Cardiac muscle cell (in vitro differentiated cells and primary cell): ENCODE measurements around the gene EPHB2. TPM values are rescaled to one million over a fixed set of nuclear protein-coding genes. Genes with fewer than 3 reads are reported as not detected.

Experiments
- DNase-seq, 2 donors: peaks; one replicate each; pipeline versions ENCODE4 v3.0.0 to v3.0.0-alpha.2; 2010 to 2017; ENCODE audit warnings: low read depth in 1 of 2, low spot score in 1 of 2
- H3K27ac ChIP-seq: fragments of 200-600 bp; sonication (generic); 2 replicates; pipeline ENCODE4 v1.5.1; 2016
- H3K27me3 ChIP-seq: fragments of 200-600 bp; sonication (generic); 2 replicates; pipeline ENCODE4 v1.6.0; 2016; ENCODE audit warnings: control low read depth
- H3K36me3 ChIP-seq: fragments of 200-600 bp; sonication (generic); 2 replicates; pipeline ENCODE4 v1.5.1; 2016; ENCODE audit warnings: control low read depth
- H3K4me1 ChIP-seq: fragments of 200-600 bp; sonication (generic); 2 replicates; pipeline ENCODE4 v1.8.1; 2017; ENCODE audit warnings: low read depth, mild to moderate bottlenecking, mixed run types
- H3K4me3 ChIP-seq: fragments of 200-600 bp; sonication (generic); 2 replicates; pipeline ENCODE4 v1.5.1; 2016; ENCODE audit warnings: mild to moderate bottlenecking
- H3K9me3 ChIP-seq: fragments of 200-600 bp; sonication (generic); 2 replicates; pipeline ENCODE4 v1.5.1; 2017; ENCODE audit warnings: low read depth, mild to moderate bottlenecking, control low read depth
- polyA plus RNA-seq: library from polyadenylated mRNA; unstranded; fragments of >200 nt; fragmentation: Nextera tagmentation; extraction: Ambion mirVana; gene quantifications from 2 replicates; pipeline ENCODE4 v1.2.1, GENCODE V29; 2016
- total RNA-seq: library from RNA; depleted of rRNA; stranded (reverse); fragments of >200 nt; gene quantifications from 2 replicates; pipeline ENCODE4 v1.2.3, GENCODE V29; 2016
- TF ChIP-seq, protein P1 (sequence below): IDR thresholded peaks from 2 replicates; pipeline ENCODE4 v1.5.1; 2012; ENCODE audit warnings: low read depth, mild to moderate bottlenecking, low read length

Gene EPHB2
- total and polyA plus RNA-seq, 2 experiments from 2014 or later, result 38.8 to 96.3 TPM

DNA sequence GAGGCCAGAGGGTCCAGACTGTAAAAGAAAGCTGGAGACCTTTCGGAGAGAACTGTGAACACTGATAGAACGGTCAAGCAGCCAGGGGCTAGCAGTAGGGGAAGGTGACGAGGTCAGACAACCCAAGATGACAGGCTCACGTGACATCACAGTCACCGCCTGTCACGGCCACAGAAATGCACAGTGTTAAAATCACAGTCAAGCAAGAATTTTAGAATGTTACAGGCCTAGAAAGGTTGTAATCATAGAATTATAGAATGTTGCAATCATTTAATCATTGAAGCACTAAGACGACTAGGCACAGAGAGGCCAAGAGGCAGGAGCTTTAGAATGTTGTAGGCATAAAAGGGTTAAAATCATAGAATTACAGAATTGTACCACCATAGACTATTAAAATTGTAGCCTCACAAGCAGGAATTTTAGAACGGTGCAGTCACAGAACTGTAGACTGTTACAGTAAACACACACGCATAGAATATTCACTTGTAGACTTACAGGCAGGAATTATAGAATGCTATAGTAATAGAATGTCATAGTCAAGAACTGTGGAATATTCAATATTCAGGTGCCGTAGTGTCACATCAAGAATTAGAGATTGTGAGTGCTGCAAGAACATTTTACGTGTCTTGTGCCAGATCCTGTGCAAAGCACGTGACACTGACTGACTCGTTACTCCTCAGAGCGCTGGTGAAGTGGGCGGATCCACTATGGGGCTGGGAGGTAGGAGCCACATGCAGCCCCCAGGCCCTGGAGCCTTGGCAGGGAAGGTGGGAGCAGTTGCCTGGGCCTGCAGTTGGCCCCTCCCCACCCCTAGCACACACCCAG, 118.1 kb downstream of the EPHB2 start:
- no peaks in the 10 kb centered on the region for H3K36me3 ChIP-seq
- TF ChIP-seq, protein P1, sequence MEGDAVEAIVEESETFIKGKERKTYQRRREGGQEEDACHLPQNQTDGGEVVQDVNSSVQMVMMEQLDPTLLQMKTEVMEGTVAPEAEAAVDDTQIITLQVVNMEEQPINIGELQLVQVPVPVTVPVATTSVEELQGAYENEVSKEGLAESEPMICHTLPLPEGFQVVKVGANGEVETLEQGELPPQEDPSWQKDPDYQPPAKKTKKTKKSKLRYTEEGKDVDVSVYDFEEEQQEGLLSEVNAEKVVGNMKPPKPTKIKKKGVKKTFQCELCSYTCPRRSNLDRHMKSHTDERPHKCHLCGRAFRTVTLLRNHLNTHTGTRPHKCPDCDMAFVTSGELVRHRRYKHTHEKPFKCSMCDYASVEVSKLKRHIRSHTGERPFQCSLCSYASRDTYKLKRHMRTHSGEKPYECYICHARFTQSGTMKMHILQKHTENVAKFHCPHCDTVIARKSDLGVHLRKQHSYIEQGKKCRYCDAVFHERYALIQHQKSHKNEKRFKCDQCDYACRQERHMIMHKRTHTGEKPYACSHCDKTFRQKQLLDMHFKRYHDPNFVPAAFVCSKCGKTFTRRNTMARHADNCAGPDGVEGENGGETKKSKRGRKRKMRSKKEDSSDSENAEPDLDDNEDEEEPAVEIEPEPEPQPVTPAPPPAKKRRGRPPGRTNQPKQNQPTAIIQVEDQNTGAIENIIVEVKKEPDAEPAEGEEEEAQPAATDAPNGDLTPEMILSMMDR, result no peak
- peaks cover 42% of the 10 kb centered on the region for H3K4me1 ChIP-seq

DNA sequence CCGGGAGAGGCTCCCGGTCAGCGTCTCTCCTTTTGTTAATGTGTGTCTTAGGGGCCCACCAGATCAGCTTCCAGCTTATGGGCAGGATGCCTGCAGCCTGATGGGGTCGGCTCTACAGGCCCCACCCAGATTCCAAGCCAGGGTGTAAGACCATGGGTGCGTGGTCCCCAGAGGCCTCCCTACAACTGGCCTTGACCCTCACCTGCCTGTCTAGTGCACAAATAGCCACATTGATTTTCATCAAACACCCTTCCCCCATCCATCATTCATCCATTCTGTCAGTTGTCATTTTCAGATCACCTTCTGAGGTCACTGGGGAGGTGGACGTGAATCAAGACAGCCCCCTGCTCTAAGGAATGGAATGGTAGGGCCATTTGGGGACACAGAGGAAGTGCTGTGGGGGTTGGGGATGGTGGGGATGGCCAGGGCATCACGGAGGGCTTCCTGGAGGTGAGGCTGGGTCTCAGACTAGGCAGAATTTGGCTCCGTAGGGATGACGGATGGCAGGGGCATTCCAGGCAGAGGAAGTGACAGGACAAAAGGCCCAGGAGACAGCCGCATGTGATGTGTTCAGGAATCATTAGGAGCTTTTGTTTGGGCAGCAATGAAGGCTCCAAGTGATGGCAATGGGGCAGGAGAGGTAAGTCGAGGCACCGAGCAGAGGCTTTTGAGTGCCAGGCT, 118.8 kb downstream of the EPHB2 start:
- no peak for DNase-seq
- no peaks in the 10 kb centered on the region for H3K27me3 ChIP-seq
- TF ChIP-seq, protein P1, result no peak
- peaks cover 42% of the 10 kb centered on the region for H3K4me1 ChIP-seq
- H3K9me3 ChIP-seq, result no peaks in the 10 kb centered on the region
- H3K4me3 ChIP-seq, result no peak overlapping the region
- peak overlapping the region; percentile 93 for H3K27ac ChIP-seq
- H3K36me3 ChIP-seq, result no peaks in the 10 kb centered on the region

More for the DNA sequence above, 118.1 kb downstream of the EPHB2 start:
- DNase-seq, result peak; percentile 29 to 38
- Histone ChIP-seq H3K9me3 (no peaks in the 10 kb centered on the region), H3K27ac (peak overlapping the region; percentile 93), H3K4me3 (no peak overlapping the region), H3K27me3 (no peaks in the 10 kb centered on the region)

DNA sequence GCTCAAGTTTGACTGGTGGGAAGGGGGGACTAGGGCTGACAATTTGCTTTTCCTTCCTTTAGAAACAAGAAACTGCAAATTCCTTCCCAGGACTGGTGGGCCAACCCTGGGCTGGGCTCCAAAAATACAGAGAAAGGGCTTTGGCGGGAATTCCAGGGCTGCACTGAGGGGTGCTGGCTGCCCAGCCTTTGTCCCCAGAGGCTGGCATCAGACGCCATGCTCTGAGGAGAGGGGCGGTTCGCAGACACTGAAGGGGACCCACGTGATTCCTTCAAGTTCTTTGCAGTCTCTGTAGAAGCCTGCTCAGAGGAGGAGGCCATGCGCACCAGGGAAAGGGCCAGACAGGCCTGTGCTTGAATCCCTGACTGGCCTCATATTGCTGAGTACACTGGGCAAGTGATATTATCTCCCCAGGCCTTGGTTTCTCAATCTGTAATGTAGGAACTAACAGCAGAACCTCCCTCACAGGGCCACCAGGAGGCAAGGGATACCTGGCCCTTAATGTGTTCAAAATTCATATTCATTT, 119.5 kb downstream of the EPHB2 start:
- TF ChIP-seq, protein P1, result no peak
- H3K36me3 ChIP-seq, result no peaks in the 10 kb centered on the region
- H3K4me1 ChIP-seq, result peaks cover 42% of the 10 kb centered on the region
- no peak overlapping the region for H3K4me3 ChIP-seq
- H3K27ac ChIP-seq, result no peak overlapping the region
- H3K27me3 ChIP-seq, result no peaks in the 10 kb centered on the region
- no peaks in the 10 kb centered on the region for H3K9me3 ChIP-seq
- DNase-seq, result no peak

DNA sequence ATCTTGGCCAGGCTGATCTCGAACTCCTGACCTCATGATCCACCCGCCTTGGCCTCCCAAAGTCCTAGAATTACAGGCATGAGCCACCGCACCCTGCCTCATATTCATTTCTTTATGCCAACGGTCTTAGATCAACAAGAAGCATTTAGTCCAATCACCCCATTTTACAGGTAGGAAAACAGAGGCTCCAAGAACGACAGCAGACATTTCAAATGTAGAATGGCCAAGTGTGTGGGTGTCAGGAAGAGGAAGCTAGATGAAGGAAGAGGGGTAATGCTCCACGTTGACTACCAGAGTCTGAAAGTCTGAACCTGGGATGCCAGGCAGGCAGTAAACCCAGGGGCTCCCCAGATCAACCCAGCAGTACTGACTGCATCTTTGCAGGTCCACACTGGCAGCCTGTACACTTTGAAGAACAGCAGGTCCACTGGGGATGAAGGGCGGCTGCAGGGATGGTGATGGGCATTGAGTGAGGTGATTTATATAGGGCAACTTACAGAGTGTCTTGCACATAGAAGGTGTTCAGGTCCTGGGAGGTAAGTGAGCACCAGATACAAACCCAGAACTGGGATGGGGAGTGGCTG, 120.2 kb downstream of the EPHB2 start:
- Histone ChIP-seq H3K4me1 (peaks cover 41% of the 10 kb centered on the region), H3K27ac (no peak overlapping the region), H3K4me3 (no peak overlapping the region), H3K27me3 (no peaks in the 10 kb centered on the region), H3K9me3 (no peaks in the 10 kb centered on the region), H3K36me3 (no peaks in the 10 kb centered on the region)
- TF ChIP-seq, protein P1, result no peak
- DNase-seq, result no peak

DNA sequence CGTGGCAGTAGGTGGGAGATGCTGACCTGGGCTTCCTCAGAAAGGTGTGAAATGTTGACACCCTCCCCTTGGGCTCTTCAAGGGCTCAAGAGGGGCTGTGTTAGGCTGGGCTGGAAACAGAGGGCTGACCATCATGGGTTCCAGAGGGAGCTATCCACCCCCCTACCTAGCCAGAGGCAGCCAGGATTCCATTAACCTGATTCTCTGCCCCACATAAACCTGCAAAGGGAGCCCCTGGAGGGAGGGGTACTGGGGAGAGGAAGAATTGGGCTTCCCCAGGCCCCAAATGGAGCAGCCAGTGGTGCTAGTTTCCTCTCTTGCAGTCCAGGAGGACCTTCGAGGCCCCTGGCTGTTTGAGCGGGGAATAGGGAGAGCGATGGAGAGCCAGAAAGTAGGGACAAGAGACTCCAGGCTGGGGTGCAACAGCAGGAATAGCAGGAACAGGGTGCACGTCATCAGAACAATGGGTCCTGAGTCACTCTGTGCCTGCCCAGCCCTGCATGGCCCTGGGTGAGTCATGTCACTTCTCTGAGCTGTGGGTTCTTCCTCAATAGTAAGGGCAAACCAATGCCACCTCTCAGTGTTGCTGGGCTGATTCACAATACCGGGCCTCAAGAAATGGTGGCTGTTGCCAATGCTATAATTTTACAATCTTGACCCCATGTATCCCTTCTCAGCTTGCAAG, 121.2 kb downstream of the EPHB2 start:
- no peaks in the 10 kb centered on the region for H3K27me3 ChIP-seq
- peaks cover 41% of the 10 kb centered on the region for H3K4me1 ChIP-seq
- H3K36me3 ChIP-seq, result no peaks in the 10 kb centered on the region
- TF ChIP-seq, protein P1, result no peak
- H3K9me3 ChIP-seq, result no peaks in the 10 kb centered on the region
- no peak overlapping the region for H3K4me3 ChIP-seq
- no peak overlapping the region for H3K27ac ChIP-seq
- DNase-seq, result peak in 1 of 2 donors; percentile 75
